Hematopoietic multipotent progenitor cell treated with erythropoietin and hydrocortisone succinate and interleukin-3 and kit ligand, for 15 days (in vitro differentiated cells): Measurements from ENCODE around the gene MLC1.

Experiments
- DNase-seq: peaks from one replicate; pipeline ENCODE4 v3.0.0-alpha.2; 2015; ENCODE audit warnings: low spot score

The MLC1 gene

GRCh38 chr22:50058061-50058905 is 26.9 kb downstream of the MLC1 start, which contains the start of gene TTLL8:
TSS of gene TTLL8 (minus strand) at chr22:50058298.
- DNase-seq, result no peak

GRCh38 chr22:50057278-50058060 is 27.8 kb downstream of the MLC1 start:
- DNase-seq, result no peak

GRCh38 chr22:50056214-50056972 is 28.8 kb downstream of the MLC1 start:
- no peak for DNase-seq

GRCh38 chr22:50053861-50054260 is 31.4 kb downstream of the MLC1 start:
- DNase-seq, result no peak

GRCh38 chr22:50051930-50052329 is 33.3 kb downstream of the MLC1 start:
- DNase-seq, result no peak

GRCh38 chr22:50049299-50050195 is 35.7 kb downstream of the MLC1 start:
- no peak for DNase-seq

GRCh38 chr22:50048836-50049235 is 36.4 kb downstream of the MLC1 start:
- DNase-seq, result no peak

GRCh38 chr22:50048061-50048765 is 37.0 kb downstream of the MLC1 start:
- DNase-seq, result no peak

- no peak for DNase-seq
Measured at GRCh38 chr22:50047346-50047745, 37.9 kb downstream of the MLC1 start.

GRCh38 chr22:50046481-50047245 is 38.6 kb downstream of the MLC1 start:
- no peak for DNase-seq

GRCh38 chr22:50046019-50046415 is 39.2 kb downstream of the MLC1 start:
- DNase-seq, result no peak

- DNase-seq, result no peak
Measured at GRCh38 chr22:50045211-50046018, 39.8 kb downstream of the MLC1 start.

- no peak for DNase-seq
Measured at GRCh38 chr22:50044485-50045118, 40.6 kb downstream of the MLC1 start.

GRCh38 chr22:50041361-50042065 is 43.7 kb downstream of the MLC1 start:
- DNase-seq, result no peak

GRCh38 chr22:50040717-50041116 is 44.5 kb downstream of the MLC1 start:
- no peak for DNase-seq

GRCh38 chr22:50039669-50040443 is 45.4 kb downstream of the MLC1 start:
- DNase-seq, result no peak
